Body of pancreas (tissue), 4 donors: ENCODE measurements around the gene SCNN1A.

ENCODE experiments used
- CTCF ChIP-seq, 7 experiments: fragments of 450-650 bp in 4 of 7; fragments of 200-600 bp in 3 of 7; sonication (generic) in 3 of 7; IDR thresholded peaks; one replicate each; pipeline ENCODE4 v1.5.1; 2016 to 2019; ENCODE audit warnings: antibody characterized with exemption in 7 of 7
- POLR2A ChIP-seq, 3 donors: fragments of 450-650 bp; IDR thresholded peaks; one replicate each; pipeline ENCODE4 v1.6.1; 2016; ENCODE audit warnings: antibody characterized with exemption in 3 of 3, mild to moderate bottlenecking in 2 of 3

- TF ChIP-seq CTCF (IDR thresholded peaks at IDR 0.05), result peak; percentile 75 to 96 (median 94)
- TF ChIP-seq POLR2A (IDR thresholded peaks at IDR 0.05), result no peak
Observed at GRCh38 chr12:6423267-6424007, 48.1 kb upstream of the SCNN1A start.
